WI38 (cell line): ENCODE data around the gene NTS.

Source experiments
- H3K4me3 ChIP-seq: 2 replicates; pipeline ENCODE4 v1.5.1; 2011; ENCODE audit warnings: low read depth, mild to moderate bottlenecking, control low read depth, low read length
- TF ChIP-seq, protein P1 (sequence below): IDR thresholded peaks from 2 replicates; pipeline ENCODE4 v1.5.1; 2012; ENCODE audit warnings: low read depth, mild to moderate bottlenecking, control low read depth, low read length

NTS gene, protein sequence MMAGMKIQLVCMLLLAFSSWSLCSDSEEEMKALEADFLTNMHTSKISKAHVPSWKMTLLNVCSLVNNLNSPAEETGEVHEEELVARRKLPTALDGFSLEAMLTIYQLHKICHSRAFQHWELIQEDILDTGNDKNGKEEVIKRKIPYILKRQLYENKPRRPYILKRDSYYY

DNA sequence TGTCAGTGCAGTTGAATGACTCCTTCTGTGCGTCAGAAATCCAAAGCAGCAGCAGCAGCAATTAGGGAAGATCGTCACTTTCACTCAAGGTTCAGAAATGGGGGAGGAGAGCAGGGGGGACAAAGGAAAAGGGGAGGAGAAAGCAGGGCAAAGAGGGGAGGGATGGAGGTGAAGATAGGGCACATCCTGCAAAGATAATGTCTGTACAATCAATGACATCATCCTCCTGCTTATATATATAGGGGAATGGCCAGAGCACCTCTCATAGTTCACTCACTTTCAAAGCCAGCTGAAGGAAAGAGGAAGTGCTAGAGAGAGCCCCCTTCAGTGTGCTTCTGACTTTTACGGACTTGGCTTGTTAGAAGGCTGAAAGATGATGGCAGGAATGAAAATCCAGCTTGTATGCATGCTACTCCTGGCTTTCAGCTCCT is at the start of gene NTS:
Gene NTS, plus strand, starts transcription at position 265 of the 431 bp plus-strand sequence. Its CDS starts 109 bp downstream, at position 374.
- TF ChIP-seq, protein P1, sequence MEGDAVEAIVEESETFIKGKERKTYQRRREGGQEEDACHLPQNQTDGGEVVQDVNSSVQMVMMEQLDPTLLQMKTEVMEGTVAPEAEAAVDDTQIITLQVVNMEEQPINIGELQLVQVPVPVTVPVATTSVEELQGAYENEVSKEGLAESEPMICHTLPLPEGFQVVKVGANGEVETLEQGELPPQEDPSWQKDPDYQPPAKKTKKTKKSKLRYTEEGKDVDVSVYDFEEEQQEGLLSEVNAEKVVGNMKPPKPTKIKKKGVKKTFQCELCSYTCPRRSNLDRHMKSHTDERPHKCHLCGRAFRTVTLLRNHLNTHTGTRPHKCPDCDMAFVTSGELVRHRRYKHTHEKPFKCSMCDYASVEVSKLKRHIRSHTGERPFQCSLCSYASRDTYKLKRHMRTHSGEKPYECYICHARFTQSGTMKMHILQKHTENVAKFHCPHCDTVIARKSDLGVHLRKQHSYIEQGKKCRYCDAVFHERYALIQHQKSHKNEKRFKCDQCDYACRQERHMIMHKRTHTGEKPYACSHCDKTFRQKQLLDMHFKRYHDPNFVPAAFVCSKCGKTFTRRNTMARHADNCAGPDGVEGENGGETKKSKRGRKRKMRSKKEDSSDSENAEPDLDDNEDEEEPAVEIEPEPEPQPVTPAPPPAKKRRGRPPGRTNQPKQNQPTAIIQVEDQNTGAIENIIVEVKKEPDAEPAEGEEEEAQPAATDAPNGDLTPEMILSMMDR = no peak
- H3K4me3 ChIP-seq = no peak within 1 kb of the TSS

DNA sequence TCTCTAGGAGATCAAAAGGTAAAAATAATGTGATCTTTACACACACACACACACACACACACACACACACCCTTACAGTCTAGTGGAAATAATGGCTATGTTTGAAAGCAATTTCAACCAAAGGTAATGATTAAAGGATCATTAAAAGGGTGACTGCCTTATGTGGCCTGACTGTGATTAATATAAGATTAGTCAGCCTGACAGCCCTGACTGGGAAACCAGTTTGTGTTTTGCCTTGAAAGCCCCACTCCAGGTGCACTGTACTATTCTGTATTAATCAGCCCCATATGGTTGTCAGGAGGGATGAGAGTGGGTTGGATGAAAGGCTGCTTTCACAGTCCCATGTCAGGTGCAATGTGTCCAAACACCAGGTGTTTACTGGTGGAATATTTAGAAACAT is 48.3 kb upstream of the NTS start:
- H3K4me3 ChIP-seq = no peak overlapping the region
- TF ChIP-seq, protein P1 = no peak

DNA sequence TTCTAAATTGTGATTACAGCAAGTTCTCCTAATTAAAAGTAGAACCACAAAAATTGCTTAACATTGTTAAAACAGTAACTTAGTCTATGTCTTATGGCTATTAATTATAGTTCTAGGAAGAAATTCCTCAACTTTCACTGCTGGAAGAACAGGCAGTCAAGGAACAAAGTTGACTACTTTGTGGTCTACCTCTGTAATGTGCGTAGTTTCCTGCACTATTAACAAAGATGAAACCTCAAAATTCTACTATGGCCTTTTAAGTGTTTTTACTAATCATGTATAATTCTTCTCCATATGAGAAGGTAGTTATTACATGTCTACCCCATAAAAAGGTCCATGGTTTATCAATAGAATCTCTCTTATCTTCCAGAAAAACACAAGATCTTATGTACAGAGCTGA is 45.5 kb upstream of the NTS start:
- TF ChIP-seq, protein P1 = no peak
- no peak overlapping the region for H3K4me3 ChIP-seq

DNA sequence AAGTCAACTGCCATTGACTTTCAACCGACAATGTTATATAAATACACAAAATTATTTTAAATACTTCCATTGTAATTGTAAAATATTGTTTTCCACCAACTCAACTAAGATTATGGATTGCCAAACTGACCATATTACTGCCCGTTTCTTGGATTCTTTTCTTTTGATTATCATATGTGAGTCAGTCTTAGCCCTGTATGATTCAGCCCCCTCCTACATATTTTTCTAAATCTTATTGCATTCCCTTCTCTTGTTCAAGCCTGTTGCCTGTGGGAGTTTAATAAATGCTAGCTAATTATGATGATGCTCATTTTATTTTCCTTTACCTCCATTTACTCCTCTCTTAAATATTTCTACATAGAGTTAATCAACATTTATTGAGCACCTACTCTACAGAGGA is 44.7 kb upstream of the NTS start:
- H3K4me3 ChIP-seq = no peak overlapping the region
- TF ChIP-seq, protein P1 = no peak

DNA sequence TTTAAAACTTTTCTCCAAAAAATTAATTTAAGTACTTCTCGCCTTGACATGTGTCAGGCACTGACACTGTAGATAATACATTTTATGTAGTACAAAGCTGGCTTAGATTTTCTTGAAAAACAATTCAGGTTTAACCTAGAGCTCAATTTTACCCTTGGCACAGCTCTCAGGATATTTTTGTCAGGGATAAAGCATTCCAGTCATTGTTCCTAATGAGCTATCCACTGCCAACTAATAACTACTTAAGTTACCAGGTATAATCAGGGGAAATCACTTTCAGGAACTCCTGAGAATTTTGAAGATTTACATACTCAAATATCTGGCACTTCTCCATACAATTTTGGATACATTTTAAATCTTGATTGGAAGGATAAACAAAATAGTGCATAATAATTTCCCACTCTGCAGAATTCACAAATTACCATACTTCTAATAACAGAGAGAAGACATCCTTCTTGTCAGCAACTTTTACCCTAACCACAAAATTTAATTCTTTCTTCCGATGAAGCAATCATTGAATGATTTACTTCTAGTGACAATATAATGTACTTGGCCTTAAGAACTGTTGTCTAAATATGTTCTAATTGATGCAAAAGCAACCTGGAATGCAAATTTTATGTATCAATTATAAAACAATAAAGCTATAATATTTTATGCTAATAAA is 42.6 kb upstream of the NTS start:
- TF ChIP-seq, protein P1 = no peak
- H3K4me3 ChIP-seq = no peak overlapping the region

DNA sequence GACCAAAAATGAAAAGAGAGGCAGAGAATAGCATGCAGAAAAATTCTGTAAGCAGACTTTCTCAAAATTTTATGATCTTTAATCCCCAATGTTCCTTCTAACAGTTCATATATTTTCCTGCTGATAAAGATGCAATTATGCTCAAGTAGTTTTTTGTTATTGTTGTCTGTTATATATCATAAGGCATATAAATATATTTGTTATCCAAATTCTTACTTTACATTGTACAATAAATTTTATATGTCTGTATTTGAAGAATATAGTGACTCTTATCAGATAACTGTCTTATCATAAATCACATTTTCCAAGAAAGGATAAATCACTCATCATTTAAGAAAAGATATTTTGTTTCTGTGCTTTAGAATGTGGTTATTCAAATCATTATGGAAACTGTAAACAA is 40.5 kb upstream of the NTS start:
- H3K4me3 ChIP-seq = no peak overlapping the region
- TF ChIP-seq, protein P1 = no peak

DNA sequence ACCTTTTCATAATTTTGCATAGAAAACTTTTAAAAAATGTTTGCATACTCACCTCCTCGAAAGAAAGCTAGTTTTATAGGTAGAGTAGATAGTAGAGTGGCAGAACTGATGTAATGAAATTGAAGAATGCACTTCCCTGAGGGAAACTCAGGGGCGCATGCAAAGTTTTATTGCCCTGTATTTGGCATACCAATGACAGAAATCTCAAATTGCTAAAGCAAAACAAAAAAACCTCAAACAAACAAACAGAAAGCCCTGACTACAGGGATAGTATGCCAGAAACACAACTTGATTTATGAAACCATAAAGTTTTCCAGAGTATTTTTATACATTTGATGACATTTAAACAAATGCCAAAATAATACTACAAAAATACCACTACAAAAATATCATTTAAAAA is 39.7 kb upstream of the NTS start:
- TF ChIP-seq, protein P1 = no peak

More for the DNA sequence above, 39.7 kb upstream of the NTS start:
- H3K4me3 ChIP-seq = no peak overlapping the region
